GM19395 (cell line): Measurements from ENCODE around the gene HAP1.
"Not testable (repeated sequence)": the region's sequence is repeated elsewhere in the genome, so short reads cannot be mapped to it uniquely, and the experiment has no call there.

Source experiments
- ATAC-seq: cut with Tn5 transposase; IDR thresholded peaks from one replicate; pipeline ENCODE4 v1.9.1; 2021; ENCODE audit warnings: mild to moderate bottlenecking, moderate library complexity; ENCODE audit not compliant: unreplicated experiment

Gene HAP1, protein sequence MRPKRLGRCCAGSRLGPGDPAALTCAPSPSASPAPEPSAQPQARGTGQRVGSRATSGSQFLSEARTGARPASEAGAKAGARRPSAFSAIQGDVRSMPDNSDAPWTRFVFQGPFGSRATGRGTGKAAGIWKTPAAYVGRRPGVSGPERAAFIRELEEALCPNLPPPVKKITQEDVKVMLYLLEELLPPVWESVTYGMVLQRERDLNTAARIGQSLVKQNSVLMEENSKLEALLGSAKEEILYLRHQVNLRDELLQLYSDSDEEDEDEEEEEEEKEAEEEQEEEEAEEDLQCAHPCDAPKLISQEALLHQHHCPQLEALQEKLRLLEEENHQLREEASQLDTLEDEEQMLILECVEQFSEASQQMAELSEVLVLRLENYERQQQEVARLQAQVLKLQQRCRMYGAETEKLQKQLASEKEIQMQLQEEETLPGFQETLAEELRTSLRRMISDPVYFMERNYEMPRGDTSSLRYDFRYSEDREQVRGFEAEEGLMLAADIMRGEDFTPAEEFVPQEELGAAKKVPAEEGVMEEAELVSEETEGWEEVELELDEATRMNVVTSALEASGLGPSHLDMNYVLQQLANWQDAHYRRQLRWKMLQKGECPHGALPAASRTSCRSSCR

GRCh38 chr17:41734139-41734948 is at the start of gene HAP1:
Gene HAP1, minus strand, starts transcription at chr17:41734643. Its CDS starts 9 bp downstream, at chr17:41734634.
- ATAC-seq: no peak

DNA sequence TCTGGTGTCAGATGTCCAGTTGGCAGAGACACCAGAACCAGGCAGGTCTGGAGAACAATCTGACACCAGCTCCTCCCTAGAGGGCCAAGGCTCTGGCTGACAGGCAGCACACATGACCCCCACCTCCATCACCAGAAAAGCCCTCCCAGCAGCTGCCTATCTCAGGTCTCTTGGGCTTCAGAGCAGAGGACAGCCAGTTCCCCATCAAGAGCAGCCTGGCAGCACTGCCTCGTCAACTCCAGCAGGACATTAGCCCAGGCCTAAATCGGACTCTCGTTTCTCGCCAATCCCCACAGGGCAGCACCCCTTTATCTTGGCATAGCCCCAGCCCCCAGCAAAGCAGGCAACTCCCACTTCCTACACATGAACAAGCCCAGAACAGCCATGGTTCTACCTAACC is 47.7 kb upstream of the HAP1 start:
- no peak for ATAC-seq

DNA sequence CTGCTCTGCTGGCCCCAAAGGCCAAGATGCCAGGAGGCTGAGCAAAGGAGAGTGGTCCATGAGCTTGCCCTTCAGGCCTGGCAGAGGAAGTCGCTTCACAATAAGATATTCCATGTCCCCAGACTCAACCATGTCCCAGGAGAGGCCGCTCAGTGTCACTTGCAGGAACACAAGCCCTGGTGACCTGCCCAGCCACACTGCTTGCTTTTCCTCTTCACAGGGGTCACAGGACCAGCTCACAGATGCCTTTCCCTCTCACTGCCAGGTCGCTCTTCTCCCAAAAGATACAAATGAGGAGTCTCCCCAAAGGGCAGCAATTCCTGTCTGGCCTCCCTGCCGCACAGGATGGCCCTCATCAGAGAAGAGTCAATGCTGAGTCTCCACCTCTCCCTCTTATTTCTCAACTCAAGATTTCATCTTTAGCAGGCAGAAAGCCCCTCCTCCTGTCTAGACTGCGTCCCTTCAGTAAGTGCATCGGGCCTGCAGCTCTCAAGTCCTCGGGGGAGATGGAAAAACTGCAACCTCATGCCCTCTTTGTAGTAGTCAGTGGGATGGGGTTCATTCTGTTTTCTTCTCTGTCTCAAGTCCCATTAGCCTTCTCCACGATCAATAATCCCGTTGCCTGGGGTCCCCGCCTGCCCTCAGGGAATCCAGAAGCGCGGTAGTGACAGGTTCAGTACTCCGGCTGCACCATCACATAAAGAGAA is 47.1 kb upstream of the HAP1 start:
- no peak for ATAC-seq

GRCh38 chr17:41779954-41780353 is 45.5 kb upstream of the HAP1 start:
- no peak for ATAC-seq

DNA sequence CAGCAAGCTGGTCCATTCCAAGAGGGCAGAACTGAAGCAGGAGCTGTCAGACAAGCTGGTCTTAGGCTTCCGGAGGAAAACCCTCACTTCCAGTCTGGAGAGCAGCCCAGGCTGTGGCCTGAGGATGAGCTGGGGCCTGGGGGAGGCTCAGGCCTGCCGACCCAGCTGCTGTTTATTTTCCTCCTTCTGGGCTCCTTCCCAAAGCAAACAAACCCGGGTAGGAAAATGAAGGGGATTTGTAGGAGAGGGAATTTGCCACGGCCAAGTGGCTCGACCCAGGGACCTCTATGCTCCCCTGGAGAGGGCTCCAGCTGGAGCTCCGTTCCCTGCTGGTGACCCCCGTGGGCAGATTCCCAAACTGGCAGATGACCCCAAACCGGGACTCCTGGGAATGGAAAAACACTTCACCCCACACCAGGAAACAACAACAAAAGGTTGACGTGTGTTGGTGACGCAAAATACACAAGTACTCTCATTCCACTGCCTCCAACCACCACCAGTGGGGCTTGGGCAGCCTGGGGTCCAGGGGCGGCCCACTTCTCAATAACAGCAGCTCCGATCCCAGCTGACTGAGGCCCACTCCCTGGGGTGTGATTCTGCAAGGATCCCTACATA is 43.2 kb upstream of the HAP1 start:
- no peak for ATAC-seq

GRCh38 chr17:41777157-41777573 is 42.7 kb upstream of the HAP1 start:
- ATAC-seq: no peak

- ATAC-seq: not testable (repeated sequence)
These were observed 41.9 kb upstream of the HAP1 start for GRCh38 chr17:41776262-41776900.

- ATAC-seq: no peak
These were observed 41.2 kb upstream of the HAP1 start for GRCh38 chr17:41775394-41776226.

- ATAC-seq: no peak
These were observed 39.3 kb upstream of the HAP1 start for GRCh38 chr17:41773731-41774193.

DNA sequence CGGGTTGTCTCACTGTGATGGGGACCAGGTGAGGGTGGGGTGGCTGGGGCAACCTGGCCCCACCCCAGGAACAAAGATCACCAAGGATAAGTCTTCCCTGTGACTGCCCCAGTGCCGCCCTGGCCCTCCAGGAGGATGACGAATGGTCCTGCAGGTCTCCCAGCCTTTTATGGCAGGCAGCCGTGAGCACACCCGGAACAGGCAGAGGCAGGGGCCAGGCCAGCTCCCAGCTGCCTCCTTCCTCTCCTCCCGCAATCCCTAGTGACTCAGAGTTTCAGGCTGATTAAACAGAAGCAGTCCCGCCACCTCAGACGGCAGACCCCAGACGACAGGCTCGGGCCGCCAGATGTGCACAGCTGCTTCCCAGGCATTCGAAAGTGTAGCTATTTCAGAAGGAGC is 38.7 kb upstream of the HAP1 start:
- no peak for ATAC-seq

DNA sequence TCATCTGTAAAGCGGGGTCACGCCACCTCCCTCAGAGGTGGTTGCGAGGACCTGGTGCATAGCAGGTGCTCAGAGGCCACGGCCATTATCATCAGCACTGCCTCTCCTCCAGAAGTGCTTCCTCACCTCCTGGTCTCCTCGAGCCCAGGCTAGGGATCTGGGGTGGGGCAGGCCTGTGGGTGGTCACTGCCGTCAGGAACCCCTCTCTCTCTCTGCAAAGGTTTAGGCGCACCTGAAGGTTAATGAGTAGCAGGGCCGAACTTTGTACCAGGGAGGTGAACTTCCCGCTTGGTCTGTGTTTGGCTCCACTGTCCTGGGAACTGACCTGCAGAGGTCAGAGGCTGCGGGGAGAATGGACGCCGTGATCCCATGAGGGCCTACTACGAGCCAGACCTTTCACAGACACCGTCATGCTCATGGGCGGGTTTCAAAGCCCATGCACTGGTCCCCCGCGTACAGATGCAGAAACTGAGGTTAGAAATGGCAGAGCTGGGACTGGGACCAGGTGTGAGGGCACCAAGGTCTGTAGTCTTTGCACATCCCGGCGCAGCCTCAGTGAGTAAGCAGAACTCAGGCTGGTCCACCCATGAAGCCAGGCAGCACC is 38.2 kb upstream of the HAP1 start:
- ATAC-seq: no peak

DNA sequence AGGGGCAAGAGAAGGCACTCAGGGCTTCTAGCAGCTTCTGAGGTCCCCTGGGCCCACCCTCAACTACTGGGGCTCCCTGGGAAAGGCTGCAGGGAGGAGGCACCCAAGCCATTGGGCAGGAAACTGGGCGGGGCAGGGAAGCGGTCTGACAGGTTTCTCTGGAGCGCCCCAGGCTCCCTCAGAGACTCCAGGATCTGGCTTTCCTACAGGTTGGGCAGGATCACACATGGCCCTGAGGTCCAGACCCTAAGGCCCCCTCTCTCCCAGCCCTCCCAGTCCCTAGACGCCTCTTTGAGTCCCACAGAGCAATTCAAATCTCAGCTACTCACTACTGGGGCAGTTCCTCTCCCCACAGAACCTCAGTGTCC is 37.8 kb upstream of the HAP1 start:
- no peak for ATAC-seq

DNA sequence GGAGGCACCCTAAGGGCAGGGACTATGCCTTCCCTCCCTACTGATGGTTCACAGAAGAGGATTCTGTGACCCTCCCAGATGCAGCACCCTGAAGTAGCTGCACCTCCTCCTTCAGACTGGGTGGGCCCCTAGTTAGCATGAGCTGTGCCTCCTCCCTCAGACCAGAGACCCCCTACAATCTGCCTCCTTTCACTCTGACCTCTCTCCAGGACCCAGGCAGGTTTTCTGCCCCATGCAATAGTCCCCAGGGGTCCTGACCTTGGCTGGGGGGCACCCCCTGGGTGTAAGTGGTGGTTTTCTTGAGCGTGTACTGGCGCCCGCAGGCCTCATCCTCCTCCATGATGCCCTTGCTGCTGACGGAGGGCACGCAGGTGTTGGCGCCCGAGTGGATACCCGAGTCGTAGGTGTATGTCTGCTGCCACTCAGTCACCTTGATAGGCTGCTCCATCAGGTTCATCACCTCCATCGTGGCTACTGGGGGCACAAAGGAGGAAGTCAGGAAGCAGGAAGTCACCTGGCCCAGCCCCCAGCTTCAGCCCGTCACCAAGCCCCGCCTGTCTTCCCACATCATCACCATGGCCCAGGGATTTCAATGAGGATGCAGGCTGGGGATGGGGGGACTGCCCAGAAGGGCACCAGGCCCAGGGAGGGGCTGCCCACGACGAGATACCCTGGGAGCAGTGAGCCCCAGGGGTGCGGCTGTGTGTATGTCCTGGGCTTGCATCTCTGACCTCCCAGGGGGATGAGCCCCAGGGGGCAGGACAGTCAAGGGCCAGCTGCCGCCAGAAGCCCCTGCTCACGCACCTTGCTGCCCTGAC is 37.2 kb upstream of the HAP1 start:
- ATAC-seq: no peak

- no peak for ATAC-seq
These were observed 35.5 kb upstream of the HAP1 start for GRCh38 chr17:41769985-41770384.

DNA sequence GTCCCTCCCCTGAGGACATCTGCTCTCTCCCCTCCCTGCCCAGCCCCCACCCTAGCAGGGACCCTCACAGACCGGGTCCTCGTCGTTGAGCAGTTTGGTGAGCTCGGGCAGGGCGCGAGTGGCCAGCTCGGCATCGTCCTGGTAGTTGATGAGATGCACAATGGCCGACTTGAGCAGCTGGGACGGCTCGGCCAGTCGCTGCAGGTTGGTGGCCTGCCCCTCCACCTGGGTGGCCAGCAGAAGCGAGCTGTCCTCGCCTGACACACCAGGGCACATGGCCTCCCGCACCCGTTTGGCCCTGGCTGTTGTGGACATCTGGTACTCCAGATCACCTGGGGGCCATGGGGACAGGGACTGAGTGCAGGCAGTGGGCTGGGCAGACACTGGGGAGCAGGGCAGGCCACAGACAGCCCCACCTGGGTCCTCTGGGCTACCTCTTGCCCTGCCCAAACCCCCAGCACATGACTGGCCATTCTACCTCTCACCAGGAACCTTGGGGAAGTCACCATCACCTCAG is 35.0 kb upstream of the HAP1 start:
- no peak for ATAC-seq

DNA sequence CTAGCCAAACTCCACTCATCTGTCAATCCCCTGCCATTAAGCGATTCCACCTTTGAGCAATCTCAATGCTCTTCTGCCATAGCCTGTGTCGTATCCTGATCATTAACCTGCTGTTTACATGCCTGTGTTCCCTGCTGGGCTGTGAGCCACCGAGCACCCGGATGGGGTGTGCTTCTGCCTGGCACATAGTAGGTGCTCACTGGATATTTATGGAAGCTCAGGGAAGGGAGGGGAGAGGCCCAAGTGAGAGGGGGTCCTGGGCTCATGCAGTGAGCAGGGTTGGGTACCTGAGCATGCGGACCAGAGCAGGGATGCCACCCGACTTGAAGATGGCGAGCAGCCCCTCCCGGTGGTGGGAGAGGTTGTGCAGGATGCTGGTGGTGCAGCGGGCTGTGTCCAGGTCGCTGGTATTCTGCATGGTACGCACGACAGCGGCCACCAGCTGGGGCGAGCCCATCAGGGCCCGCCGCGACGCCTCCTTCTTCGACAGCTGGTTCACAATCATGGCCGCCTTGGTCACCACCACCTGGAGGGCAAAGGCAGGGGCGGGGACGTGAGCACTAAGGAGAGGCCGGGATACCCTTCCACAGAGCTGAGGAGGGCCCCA is 34.3 kb upstream of the HAP1 start:
- no peak for ATAC-seq

- no peak for ATAC-seq
These were observed 33.0 kb upstream of the HAP1 start for GRCh38 chr17:41767324-41768042.
